Skeletal muscle cell (primary cell): ENCODE results near the gene NSUN6.
A peak's percentile ranks its signal among the peaks of the same experiment; 100 is the strongest.

Experiments used
- DNase-seq: peaks from one replicate; pipeline ENCODE4 v3.0.0-alpha.2; 2010; ENCODE audit warnings: low read depth
- H3K4me3 ChIP-seq: 2 replicates; pipeline ENCODE4 v1.5.1; 2011; ENCODE audit warnings: low read depth, mild to moderate bottlenecking, control low read depth, low read length, moderate library complexity

Gene NSUN6, protein sequence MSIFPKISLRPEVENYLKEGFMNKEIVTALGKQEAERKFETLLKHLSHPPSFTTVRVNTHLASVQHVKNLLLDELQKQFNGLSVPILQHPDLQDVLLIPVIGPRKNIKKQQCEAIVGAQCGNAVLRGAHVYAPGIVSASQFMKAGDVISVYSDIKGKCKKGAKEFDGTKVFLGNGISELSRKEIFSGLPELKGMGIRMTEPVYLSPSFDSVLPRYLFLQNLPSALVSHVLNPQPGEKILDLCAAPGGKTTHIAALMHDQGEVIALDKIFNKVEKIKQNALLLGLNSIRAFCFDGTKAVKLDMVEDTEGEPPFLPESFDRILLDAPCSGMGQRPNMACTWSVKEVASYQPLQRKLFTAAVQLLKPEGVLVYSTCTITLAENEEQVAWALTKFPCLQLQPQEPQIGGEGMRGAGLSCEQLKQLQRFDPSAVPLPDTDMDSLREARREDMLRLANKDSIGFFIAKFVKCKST

DNA sequence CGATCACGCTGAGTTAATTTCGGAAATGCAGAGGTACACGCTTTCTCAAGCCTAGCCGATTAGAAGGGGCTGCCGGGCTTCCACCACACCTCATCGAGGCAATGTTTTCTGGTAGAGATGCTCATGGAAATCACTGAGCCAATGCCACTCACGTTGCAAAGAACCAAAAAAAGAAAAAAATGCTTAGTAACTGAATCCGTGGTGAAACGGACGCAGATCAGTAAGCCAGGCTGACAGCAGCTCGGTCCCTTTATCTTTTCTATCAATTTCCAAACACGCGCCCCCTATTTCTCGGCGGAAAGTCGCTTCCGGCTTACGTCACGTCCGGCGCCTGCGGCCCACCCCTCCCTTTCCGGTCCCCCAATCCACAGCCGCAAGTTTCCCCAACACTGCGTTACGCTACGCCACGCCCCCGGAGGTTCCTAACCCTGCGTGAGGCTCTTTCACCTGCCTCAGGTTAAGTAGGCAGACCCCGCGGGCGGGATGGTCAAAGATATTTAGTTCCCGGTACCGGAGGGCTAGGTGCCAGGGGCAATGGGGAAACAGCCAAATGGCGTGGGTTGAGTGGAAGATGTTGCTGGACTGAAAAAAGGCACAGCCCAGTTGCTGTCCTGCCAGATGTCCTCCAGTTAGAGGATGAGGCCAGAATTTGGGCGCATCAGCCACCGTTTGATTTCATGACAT, at the start of gene NSUN6:
Gene NSUN6, minus strand, starts transcription at position 264 of the 684 bp plus-strand sequence. CDS start 384 bp downstream, outside the sequence.
- peak; percentile 44 for DNase-seq
- peak within 1 kb of the TSS; percentile 68 for H3K4me3 ChIP-seq

DNA sequence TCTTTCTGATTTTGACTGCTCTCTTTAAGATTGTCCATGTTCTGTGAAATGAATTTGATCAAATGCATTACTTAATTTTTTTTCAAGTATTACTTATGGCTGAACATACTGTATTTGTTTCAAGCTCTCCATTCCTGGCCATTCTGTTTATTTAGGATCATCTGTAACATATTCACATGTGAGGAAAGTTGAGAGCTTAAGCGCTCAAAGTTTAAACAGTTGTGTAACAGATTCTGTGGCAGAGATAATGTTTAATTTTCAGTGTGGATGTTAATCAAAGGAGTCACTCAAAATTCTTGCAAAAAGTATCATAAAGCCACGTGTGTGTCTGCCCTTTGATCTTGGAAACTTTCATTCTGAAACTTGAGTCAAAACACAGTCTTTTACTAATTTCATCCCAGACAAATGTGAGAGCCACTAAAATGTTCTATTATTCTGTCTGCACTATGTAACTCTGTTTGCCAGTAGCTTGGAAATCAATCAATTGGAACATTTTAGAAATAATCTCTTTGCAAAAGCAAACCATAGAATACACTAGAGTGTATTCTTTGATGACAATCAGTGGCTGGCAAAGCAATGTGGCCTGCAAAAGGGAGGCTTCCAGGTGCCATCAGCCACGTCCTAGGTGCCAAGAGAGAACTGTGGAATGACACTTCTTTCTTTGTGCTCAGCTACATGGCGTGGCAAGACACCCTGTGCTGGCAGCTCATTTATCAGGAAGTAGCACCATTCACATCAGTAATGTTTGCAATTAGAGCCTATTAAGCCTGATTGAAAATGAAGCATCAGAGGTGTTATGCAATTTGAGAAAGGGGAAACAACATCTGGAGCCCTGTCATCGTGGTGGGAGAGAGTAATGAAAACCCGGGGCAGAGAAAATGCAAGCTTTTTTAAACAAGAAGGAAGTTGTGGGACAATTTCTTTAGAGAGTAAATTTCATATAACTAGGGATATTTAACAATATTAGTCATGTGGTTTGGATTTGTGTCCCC, 48.8 kb upstream of the NSUN6 start:
- DNase-seq: no peak
- no peak overlapping the region for H3K4me3 ChIP-seq

DNA sequence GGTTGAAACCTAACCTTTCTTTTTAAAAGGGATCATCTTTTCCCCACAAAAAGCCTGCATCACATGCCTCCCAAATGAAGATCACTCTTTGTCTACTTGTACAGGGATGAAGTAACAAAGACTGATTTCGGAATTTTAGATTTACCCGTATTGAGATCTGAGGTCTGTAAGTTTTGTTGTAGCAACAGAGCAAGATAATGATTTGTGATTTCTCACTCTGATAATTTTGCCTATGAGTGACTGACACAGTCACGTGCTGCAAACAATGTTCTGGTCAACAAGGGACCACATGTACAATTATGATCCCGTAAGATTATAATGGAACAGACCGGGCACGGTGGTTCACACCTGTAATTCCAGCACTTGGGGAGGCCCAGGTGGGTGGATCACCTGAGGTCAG, 39.2 kb upstream of the NSUN6 start:
- no peak overlapping the region for H3K4me3 ChIP-seq
- DNase-seq: no peak

GRCh38 chr10:18689498-18689897, 38.1 kb upstream of the NSUN6 start:
- no peak overlapping the region for H3K4me3 ChIP-seq
- DNase-seq: no peak

- no peak overlapping the region for H3K4me3 ChIP-seq
- no peak for DNase-seq
Measured at GRCh38 chr10:18687706-18688105, 36.3 kb upstream of the NSUN6 start.

- no peak overlapping the region for H3K4me3 ChIP-seq
- DNase-seq: no peak
Measured at GRCh38 chr10:18687195-18687594, 35.8 kb upstream of the NSUN6 start.

DNA sequence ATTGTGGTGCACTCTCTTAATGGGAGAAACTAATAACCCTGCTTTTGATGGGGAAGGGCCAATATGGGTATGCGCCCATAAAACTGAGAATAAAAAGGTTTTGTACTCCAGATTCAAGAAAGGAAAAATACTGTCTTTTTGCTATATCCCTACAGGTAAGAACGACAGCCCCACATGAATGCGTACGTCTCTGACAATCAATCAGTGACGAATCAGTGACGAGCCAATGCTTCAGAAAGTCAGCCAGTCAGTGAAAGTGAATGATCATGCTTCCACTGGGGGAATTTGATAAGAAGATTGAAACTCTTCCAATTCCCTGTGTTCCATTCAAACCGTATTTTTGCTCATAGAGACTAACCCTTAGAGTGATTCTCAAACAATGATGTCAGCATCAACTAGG, 34.2 kb upstream of the NSUN6 start:
- DNase-seq: no peak
- no peak overlapping the region for H3K4me3 ChIP-seq

DNA sequence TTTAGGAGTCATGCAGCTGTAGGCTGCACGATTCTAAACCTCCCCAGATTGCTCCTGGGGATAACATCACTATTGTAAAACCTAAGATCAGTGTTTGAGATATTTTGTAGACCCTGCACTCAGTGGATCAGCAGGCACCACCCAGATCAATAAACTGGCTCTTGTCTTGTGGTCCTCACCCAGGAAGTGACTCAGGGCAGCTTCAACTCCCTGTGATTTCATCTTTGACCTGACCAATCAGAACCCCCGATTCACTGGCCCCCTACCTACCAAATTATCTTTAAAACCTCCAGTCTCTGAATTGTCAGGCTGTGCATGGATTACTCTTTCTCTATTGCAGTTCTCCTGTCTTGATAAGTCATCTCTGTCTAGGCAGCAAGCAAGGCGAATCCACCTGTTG, 33.6 kb upstream of the NSUN6 start:
- DNase-seq: no peak
- no peak overlapping the region for H3K4me3 ChIP-seq

GRCh38 chr10:18684416-18684815, 33.0 kb upstream of the NSUN6 start:
- no peak for DNase-seq
- H3K4me3 ChIP-seq: no peak overlapping the region

GRCh38 chr10:18683427-18683826, 32.0 kb upstream of the NSUN6 start:
- H3K4me3 ChIP-seq: no peak overlapping the region
- peak; percentile 35 for DNase-seq

DNA sequence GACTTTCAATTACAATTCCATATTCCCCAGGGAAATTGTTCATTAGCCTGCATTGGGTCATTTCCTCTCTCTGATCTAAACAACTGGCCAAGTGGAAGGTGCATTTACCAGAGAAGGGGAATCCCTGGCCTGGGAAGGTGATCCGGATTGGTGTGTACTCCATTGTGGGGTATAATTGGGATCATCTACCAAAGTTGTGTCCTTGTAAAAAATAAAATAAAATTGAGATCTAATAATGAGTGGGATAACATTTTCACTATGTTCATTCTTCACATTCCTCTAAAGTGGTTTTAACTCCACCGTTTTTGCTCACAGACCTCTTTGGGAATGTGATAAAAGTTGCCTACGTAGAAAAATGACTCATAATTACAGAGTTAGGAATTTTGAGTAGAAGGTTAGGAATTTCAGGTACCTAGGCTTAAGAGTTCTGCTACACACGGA, 30.6 kb upstream of the NSUN6 start:
- DNase-seq: no peak
- no peak overlapping the region for H3K4me3 ChIP-seq

GRCh38 chr10:18681366-18681765, 30.0 kb upstream of the NSUN6 start:
- H3K4me3 ChIP-seq: no peak overlapping the region
- peak; percentile 36 for DNase-seq

- DNase-seq: no peak
- no peak overlapping the region for H3K4me3 ChIP-seq
Measured at GRCh38 chr10:18680754-18681153, 29.4 kb upstream of the NSUN6 start.

- DNase-seq: no peak
- H3K4me3 ChIP-seq: no peak overlapping the region
Measured at GRCh38 chr10:18675086-18675801, 23.9 kb upstream of the NSUN6 start.

DNA sequence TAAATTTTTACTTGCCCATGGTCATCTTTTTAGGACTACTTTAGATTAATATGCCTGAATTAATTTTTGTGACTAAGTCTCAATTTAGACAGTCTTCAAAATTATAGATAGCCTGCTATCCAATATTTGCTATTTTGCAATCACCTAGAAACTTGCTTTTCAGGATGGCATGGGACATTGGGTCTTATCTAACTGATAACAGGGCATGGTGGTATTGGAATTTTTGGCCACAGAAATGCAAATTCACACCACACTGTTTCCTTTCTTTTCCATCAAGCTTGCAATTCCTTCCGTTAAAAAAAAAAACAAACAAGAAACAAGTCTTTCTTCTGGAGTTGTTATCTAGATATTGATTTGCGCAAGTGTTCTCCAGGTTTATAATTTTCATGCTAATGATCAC, 16.6 kb upstream of the NSUN6 start:
- H3K4me3 ChIP-seq: no peak overlapping the region

DNA sequence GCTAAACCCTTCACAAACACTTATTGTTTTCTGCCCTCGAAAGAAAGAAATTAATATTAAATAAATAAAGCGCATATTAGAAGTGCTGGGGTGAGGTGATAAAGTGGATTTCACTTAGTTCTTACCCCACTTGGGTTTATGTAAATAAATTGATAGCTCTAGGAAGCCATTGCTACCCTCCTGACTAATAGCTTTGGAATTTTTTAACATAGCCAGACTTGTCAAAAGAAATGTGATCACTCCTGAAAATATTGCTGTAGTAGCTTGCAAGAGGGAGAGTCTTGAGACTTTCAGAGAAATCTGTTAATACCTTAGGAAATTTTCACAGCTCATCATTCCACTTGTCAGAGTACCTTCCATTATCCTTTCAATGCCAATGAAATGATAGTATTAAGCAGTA, 15.4 kb upstream of the NSUN6 start:
- peak; percentile 39 for DNase-seq
- H3K4me3 ChIP-seq: no peak overlapping the region

More for the DNA sequence above, 16.6 kb upstream of the NSUN6 start:
- DNase-seq: no peak

- no peak overlapping the region for H3K4me3 ChIP-seq
- no peak for DNase-seq
Measured at GRCh38 chr10:18665815-18666558, 14.6 kb upstream of the NSUN6 start.

- no peak for DNase-seq
- no peak overlapping the region for H3K4me3 ChIP-seq
Measured at GRCh38 chr10:18664841-18665478, 13.6 kb upstream of the NSUN6 start.
